RWPE1 (cell line): Measurements from ENCODE around the gene NAAA.

ENCODE experiments used
- CTCF ChIA-PET: fragments of 350-600 bp; sonication (Branson Sonifier 250); formaldehyde crosslinking; extraction: SDS; loops from one replicate; lab custom pipeline; 2021; lab: Yijun Ruan, JAX
- POLR2A ChIA-PET: fragments of 400-600 bp; formaldehyde crosslinking; extraction: SDS; loops from one replicate; lab custom pipeline; 2020; ENCODE audit warnings: antibody characterized with exemption; ENCODE audit not compliant: low non-redundant PET; lab: Yijun Ruan, JAX
- DNase-seq: peaks from one replicate; pipeline ENCODE4 v3.0.0; 2012; ENCODE audit warnings: low spot score
- H3K27ac ChIP-seq: fragments of 450-650 bp; 2 replicates; pipeline ENCODE4 v1.5.1; 2017
- TF ChIP-seq, protein P1 (sequence below): fragments of 450-650 bp; conservative IDR thresholded peaks from 2 replicates; pipeline ENCODE4 v1.5.1; 2017; ENCODE audit warnings: low read depth, mild to moderate bottlenecking

The NAAA gene

DNA sequence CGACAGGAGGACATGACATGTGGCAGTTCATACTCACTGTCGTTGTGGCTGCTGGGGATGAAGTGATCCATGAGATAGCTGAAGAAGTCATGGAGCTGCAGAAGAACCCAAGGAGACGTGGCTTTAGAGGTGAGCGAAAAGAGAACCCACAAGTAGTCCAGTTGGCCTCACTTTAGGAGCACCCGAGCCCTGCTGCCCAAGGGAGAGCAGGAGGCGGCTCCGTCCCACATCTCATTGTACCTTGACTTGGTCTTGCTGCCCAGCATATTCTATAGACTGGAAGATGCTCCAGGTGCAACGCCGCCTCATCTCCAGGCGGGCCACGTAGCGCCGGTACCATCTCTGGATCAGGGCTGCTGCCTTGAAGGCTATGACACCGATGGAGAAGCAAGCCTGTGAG lies 49.2 kb downstream of the NAAA start:
- TF ChIP-seq, protein P1, sequence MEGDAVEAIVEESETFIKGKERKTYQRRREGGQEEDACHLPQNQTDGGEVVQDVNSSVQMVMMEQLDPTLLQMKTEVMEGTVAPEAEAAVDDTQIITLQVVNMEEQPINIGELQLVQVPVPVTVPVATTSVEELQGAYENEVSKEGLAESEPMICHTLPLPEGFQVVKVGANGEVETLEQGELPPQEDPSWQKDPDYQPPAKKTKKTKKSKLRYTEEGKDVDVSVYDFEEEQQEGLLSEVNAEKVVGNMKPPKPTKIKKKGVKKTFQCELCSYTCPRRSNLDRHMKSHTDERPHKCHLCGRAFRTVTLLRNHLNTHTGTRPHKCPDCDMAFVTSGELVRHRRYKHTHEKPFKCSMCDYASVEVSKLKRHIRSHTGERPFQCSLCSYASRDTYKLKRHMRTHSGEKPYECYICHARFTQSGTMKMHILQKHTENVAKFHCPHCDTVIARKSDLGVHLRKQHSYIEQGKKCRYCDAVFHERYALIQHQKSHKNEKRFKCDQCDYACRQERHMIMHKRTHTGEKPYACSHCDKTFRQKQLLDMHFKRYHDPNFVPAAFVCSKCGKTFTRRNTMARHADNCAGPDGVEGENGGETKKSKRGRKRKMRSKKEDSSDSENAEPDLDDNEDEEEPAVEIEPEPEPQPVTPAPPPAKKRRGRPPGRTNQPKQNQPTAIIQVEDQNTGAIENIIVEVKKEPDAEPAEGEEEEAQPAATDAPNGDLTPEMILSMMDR, result no peak
- ChIA-PET CTCF (no interaction called here), POLR2A (no interaction called here)
- no peak for DNase-seq
- H3K27ac ChIP-seq, result no peak overlapping the region

DNA sequence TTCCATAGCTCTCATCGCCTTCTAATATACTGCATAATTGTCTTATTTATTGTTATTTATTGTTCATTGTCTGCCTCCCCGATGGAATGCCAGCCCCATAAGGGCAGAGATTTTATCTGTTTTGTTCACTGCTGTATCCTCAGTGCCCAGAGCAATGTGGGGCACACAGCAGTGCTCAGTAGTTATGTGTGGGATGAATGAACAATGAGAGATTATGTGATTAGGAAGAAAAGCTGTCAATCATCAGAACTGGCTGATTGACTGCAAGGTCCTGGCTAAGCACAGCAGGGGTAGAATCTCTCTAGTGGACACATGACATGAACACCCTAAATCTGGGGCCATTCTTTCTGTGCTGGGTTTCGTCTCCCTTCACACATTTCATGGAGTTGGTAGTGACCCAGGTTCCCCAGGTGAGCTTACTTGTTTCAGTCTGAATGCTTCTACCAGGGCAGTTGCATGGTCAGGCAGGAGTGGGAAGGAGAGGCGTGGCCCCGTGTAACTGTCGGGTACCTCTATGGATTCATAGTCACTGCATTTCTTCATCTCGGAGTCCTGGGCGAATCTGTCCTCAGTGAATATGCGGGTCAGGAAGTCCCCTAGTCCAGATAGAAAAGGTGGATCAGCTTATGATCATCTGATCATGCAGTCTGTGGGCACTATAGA lies 51.1 kb downstream of the NAAA start:
- TF ChIP-seq, protein P1, result no peak
- ChIA-PET POLR2A (no interaction called here), CTCF (interaction anchor here (0.6 to 0.7 kb wide), 2 partner anchors 231 to 437 kb away, joined by 3 read pairs; no protein-coding TSS in a partner anchor)
- no peak for DNase-seq
- H3K27ac ChIP-seq, result no peak overlapping the region

DNA sequence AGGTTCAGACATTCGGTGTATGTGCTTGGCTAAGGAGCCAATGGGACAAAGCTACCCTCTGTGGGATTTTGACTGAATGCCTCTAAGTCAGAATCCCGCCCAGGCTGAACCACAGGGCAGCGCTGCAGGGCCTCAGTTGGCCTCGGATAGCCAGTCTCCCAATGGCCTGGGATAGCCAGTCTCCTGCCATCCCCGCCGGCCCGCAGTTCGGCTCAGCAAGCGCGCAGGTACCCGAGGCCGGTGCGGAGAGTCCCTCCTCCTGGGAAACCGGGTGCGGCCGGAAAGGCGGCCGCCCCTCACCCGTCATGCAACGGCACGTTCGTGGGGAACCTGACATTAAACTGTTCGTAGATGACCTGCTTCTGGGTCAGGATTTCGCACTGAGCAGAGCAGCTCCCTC lies 54.7 kb downstream of the NAAA start:
- TF ChIP-seq, protein P1, result no peak
- no peak overlapping the region for H3K27ac ChIP-seq
- POLR2A ChIA-PET, result no interaction called here
- no peak for DNase-seq
- CTCF ChIA-PET, result interaction anchor here (0.6 kb wide), 1 partner anchor 9 kb away, joined by 3 read pairs; no protein-coding TSS in a partner anchor

DNA sequence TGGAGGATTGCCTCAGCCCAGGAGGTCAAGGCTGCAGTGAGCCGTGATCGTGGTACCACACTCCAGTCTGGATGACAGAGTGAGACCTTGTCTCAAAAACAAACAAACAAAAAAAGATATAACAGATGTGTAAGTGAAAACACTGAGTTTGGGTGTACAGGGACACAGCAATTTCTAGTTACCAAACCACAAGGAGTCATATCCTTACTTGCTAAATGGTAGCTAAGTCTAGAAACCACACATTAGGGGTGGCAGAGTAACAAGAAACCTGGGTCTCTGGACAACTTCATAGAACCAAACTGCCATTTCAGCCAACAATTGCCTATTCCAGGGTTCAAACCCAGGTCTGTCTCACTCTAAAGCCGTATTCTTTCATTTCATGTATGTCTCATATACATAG lies 59.3 kb downstream of the NAAA start:
- H3K27ac ChIP-seq, result no peak overlapping the region
- CTCF ChIA-PET, result no interaction called here
- POLR2A ChIA-PET, result no interaction called here
- no peak for DNase-seq
- TF ChIP-seq, protein P1, result no peak

DNA sequence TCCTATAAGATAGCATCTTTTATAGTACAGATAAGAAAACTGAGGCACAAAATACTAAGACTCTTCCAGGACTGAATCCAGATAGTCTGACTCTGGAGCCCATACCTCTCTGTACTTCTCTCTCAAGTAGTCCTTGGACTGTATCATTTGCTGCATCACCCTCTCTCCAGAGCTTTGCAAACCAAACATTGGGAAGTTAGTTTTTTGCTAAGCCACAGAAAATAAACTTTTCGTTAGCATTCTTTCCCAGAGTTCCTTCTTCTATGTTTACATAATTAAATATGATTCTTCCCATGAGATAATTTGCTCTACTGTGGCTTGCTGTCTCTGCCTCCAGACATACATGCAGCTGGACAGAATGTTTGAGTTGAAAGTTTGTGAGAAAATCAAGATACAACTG lies 60.5 kb downstream of the NAAA start:
- no peak for DNase-seq
- TF ChIP-seq, protein P1, result no peak
- POLR2A ChIA-PET, result no interaction called here
- H3K27ac ChIP-seq, result no peak overlapping the region
- CTCF ChIA-PET, result no interaction called here

DNA sequence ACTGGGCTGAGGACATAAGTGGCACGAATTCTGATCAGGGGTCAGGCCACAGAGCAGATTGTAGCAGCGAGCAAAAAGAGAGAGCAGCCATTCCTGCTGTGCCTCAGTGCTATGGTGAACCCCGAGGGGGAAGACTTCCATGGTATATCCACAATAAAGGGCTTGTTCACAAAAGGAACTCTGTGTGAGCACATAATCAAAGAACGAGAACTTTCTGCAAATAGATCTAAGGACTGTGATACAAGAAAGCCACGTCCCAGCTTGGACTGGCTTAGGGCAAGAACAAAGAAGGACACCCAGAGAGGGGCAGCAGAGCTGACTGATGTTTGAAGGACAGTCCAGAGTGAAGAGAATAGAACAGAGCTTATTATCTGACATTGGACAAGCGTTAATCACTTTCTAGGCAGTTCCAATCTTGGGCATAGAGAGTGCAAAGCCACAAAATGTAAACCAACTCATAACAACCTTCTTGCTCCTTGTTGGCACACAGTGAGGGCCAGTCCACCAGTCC lies 62.5 kb downstream of the NAAA start:
- POLR2A ChIA-PET, result no interaction called here

More for the DNA sequence above, 62.5 kb downstream of the NAAA start:
- TF ChIP-seq, protein P1, result no peak
- CTCF ChIA-PET, result no interaction called here
- H3K27ac ChIP-seq, result no peak overlapping the region
- DNase-seq, result no peak
